SK-N-SH (cell line): ENCODE data around the gene LRRC57. TPM values are rescaled to one million over a fixed set of nuclear protein-coding genes. Genes with fewer than 3 reads are reported as not detected.

Source experiments
- CTCF ChIA-PET: fragments of 300-600, 350-600 bp; formaldehyde crosslinking; extraction: SDS; loops from one replicate; lab custom pipeline; 2021; lab: Yijun Ruan, JAX
- POLR2A ChIA-PET: fragments of 350-600 bp; sonication (Branson Sonifier 250); formaldehyde crosslinking; extraction: SDS; loops from one replicate; lab custom pipeline; 2020; ENCODE audit warnings: antibody characterized with exemption, inconsistent platforms; lab: Yijun Ruan, JAX
- DNase-seq: peaks from one replicate; pipeline ENCODE4 v3.0.0; 2012
- H2AFZ ChIP-seq: fragments of 200-600 bp; sonication (generic); 2 replicates; pipeline ENCODE4 v1.8.1; 2016; ENCODE audit warnings: antibody characterized with exemption, mild to moderate bottlenecking, low read depth
- H3F3A ChIP-seq: fragments of 200-600 bp; sonication (generic); replicated peaks from 2 replicates; pipeline ENCODE3; 2016; ENCODE audit warnings: antibody characterized with exemption, mild to moderate bottlenecking; ENCODE audit not compliant: insufficient read depth
- H3K27ac ChIP-seq, 2 experiments: fragments of 200-500 bp in 1 of 2; fragments of 200-600 bp in 1 of 2; sonication (Bioruptor generic) in 1 of 2; sonication (generic), shearing (Covaris generic) in 1 of 2; 2 replicates each; pipeline versions ENCODE4 v1.5.1 to v1.6.1; 2014 to 2016; ENCODE audit warnings: low read depth in 2 of 2, inconsistent platforms in 1 of 2, low read length in 1 of 2, mild to moderate bottlenecking in 1 of 2, mixed read lengths in 1 of 2
- H3K27me3 ChIP-seq: fragments of 200-600 bp; sonication (generic), shearing (Covaris generic); 2 replicates; pipeline ENCODE4 v1.6.1; 2016; ENCODE audit warnings: mixed run types; ENCODE audit not compliant: insufficient read depth
- H3K36me3 ChIP-seq, 2 experiments: fragments of 200-500 bp in 1 of 2; fragments of 200-600 bp in 1 of 2; sonication (Bioruptor generic) in 1 of 2; sonication (generic) in 1 of 2; replicated peaks in 1 of 2; 2 replicates each; pipeline versions ENCODE3 to v1.5.1; 2014 to 2016; ENCODE audit warnings: low read length in 1 of 2, mild to moderate bottlenecking in 1 of 2; ENCODE audit not compliant: insufficient read depth in 2 of 2, control insufficient read depth in 1 of 2
- H3K4me1 ChIP-seq, 2 experiments: fragments of 200-500 bp in 1 of 2; fragments of 200-600 bp in 1 of 2; sonication (Bioruptor generic) in 1 of 2; sonication (generic), shearing (Covaris generic) in 1 of 2; 2 replicates each; pipeline versions ENCODE4 v1.5.1 to v1.6.1; 2014 to 2016; ENCODE audit warnings: low read depth in 1 of 2, low read length in 1 of 2, mixed run types in 1 of 2; ENCODE audit not compliant: insufficient read depth in 2 of 2, control insufficient read depth in 1 of 2
- H3K4me2 ChIP-seq: fragments of 200-600 bp; sonication (generic), shearing (Covaris generic); 2 replicates; pipeline ENCODE4 v1.6.1; 2017; ENCODE audit warnings: mixed run types
- H3K4me3 ChIP-seq, 2 experiments: fragments of 200-500 bp in 1 of 2; fragments of 200-600 bp in 1 of 2; sonication (Bioruptor generic) in 1 of 2; sonication (generic), shearing (Covaris generic) in 1 of 2; 2 replicates each; pipeline versions ENCODE4 v1.5.1 to v1.8.1; 2014 to 2016; ENCODE audit warnings: low read depth in 2 of 2, inconsistent platforms in 1 of 2, low read length in 1 of 2, mild to moderate bottlenecking in 1 of 2, mixed read lengths in 1 of 2, moderate library complexity in 1 of 2
- H3K79me2 ChIP-seq: fragments of 200-600 bp; sonication (generic); 2 replicates; pipeline ENCODE4 v1.8.1; 2017; ENCODE audit warnings: mild to moderate bottlenecking; ENCODE audit not compliant: insufficient read depth
- H3K9ac ChIP-seq: fragments of 200-600 bp; sonication (generic); 2 replicates; pipeline ENCODE4 v1.6.1; 2017; ENCODE audit warnings: mixed run types
- H3K9me2 ChIP-seq: fragments of 200-600 bp; sonication (generic); 2 replicates; pipeline ENCODE4 v1.6.1; 2017; ENCODE audit warnings: mixed run types
- H3K9me3 ChIP-seq: fragments of 200-600 bp; sonication (generic); 2 replicates; pipeline ENCODE4 v1.6.1; 2017; ENCODE audit warnings: mixed run types, mild to moderate bottlenecking, moderate library complexity
- H4K20me1 ChIP-seq: fragments of 200-600 bp; sonication (generic); 2 replicates; pipeline ENCODE4 v1.6.1; 2017; ENCODE audit warnings: mild to moderate bottlenecking, mixed run types; ENCODE audit not compliant: insufficient read depth
- CHD2 ChIP-seq: fragments of 150-350 bp; IDR thresholded peaks from 2 replicates; pipeline ENCODE4 v1.6.1; 2018; ENCODE audit warnings: low read length; ENCODE audit not compliant: partially characterized antibody
- ELF1 ChIP-seq: IDR thresholded peaks from 2 replicates; pipeline ENCODE4 v1.4.0; 2012
- EZH2phosphoT487 ChIP-seq: fragments of 200-600 bp; sonication (generic); IDR thresholded peaks from 2 replicates; pipeline ENCODE4 v1.6.1; 2017; ENCODE audit warnings: low read depth, mixed run types, mild to moderate bottlenecking, antibody characterized with exemption, moderate library complexity, borderline replicate concordance
- FOSL2 ChIP-seq: IDR thresholded peaks from 2 replicates; pipeline ENCODE4 v1.4.0; 2012; ENCODE audit warnings: low read depth, mild to moderate bottlenecking, moderate library complexity, borderline replicate concordance
- FOXJ3 ChIP-seq: sonication (generic); formaldehyde crosslinking; IDR thresholded peaks from 2 replicates; pipeline ENCODE4 v1.5.1; 2020; ENCODE audit warnings: mild to moderate bottlenecking, missing genetic modification reagents
- FOXM1 ChIP-seq: IDR thresholded peaks from 2 replicates; pipeline ENCODE4 v1.4.0; 2012; ENCODE audit warnings: low read depth, mild to moderate bottlenecking
- IRF3 ChIP-seq: fragments of 150-350 bp; IDR thresholded peaks from 2 replicates; pipeline ENCODE4 v1.6.1; 2016; ENCODE audit warnings: mild to moderate bottlenecking, low read depth, low read length
- MXI1 ChIP-seq: IDR thresholded peaks from 2 replicates; pipeline ENCODE4 v1.6.1; 2012; ENCODE audit warnings: mild to moderate bottlenecking, low read depth, low read length, improper control_type of control experiment
- NFIC ChIP-seq: IDR thresholded peaks from 2 replicates; pipeline ENCODE4 v1.4.0; 2012; ENCODE audit warnings: borderline replicate concordance
- PBX3 ChIP-seq: IDR thresholded peaks from 2 replicates; pipeline ENCODE4; 2012
- POLR2AphosphoS5 ChIP-seq: IDR thresholded peaks from 2 replicates; pipeline ENCODE4 v1.6.1; 2012; ENCODE audit warnings: low read depth, low read length
- RAD21 ChIP-seq: IDR thresholded peaks from 2 replicates; pipeline ENCODE4 v1.6.1; 2012; ENCODE audit warnings: mild to moderate bottlenecking, low read length
- REST ChIP-seq: IDR thresholded peaks from 2 replicates; pipeline ENCODE4 v1.6.1; 2012; ENCODE audit warnings: mild to moderate bottlenecking, low read depth, low read length, moderate library complexity
- RXRA ChIP-seq: IDR thresholded peaks from 2 replicates; pipeline ENCODE4 v1.4.0; 2012; ENCODE audit warnings: low read depth, mild to moderate bottlenecking, borderline replicate concordance
- SIN3A ChIP-seq: IDR thresholded peaks from 2 replicates; pipeline ENCODE4 v1.6.1; 2012; ENCODE audit warnings: low read depth, mild to moderate bottlenecking, low read length, moderate library complexity, borderline replicate concordance
- SMC3 ChIP-seq: IDR thresholded peaks from 2 replicates; pipeline ENCODE4 v1.6.1; 2012; ENCODE audit warnings: low read depth, low read length, improper control_type of control experiment
- TAF1 ChIP-seq: IDR thresholded peaks from 2 replicates; pipeline ENCODE4 v1.6.1; 2012; ENCODE audit warnings: low read depth, mild to moderate bottlenecking, low read length, moderate library complexity, borderline replicate concordance
- TCF12 ChIP-seq: IDR thresholded peaks from 2 replicates; pipeline ENCODE4 v1.4.0; 2012
- TEAD4 ChIP-seq: IDR thresholded peaks from 2 replicates; pipeline ENCODE4 v1.4.0; 2012; ENCODE audit warnings: mild to moderate bottlenecking, borderline replicate concordance; ENCODE audit not compliant: insufficient read depth
- USF2 ChIP-seq: fragments of 150-350 bp; IDR thresholded peaks from 2 replicates; pipeline ENCODE4 v1.6.1; 2017; ENCODE audit warnings: antibody characterized with exemption, low read length, low read depth, borderline replicate concordance
- YY1 ChIP-seq: IDR thresholded peaks from 2 replicates; pipeline ENCODE4 v1.4.0; 2012; ENCODE audit warnings: low read depth, mild to moderate bottlenecking
- WGBS: methylation state at CpG from one replicate; pipeline ENCODE4 v1.1.6; 2017; ENCODE audit warnings: low lambda C conversion rate; 5-methylcytosine and 5-hydroxymethylcytosine counted together
- polyA plus RNA-seq, 3 experiments: library from polyadenylated mRNA; depleted of rRNA; stranded (reverse); fragments of >200 nt; gene quantifications; 2 replicates each; pipeline ENCODE4 v1.2.3, GENCODE V29; 2012
- TF ChIP-seq, protein P1 (sequence below): IDR thresholded peaks from 2 replicates; pipeline ENCODE4 v1.4.0; 2012; ENCODE audit warnings: low read depth, borderline replicate concordance
- TF ChIP-seq, protein P2 (sequence below): IDR thresholded peaks from 2 replicates; pipeline ENCODE4 v1.4.0; 2012; ENCODE audit warnings: low read depth
- TF ChIP-seq, protein P3 (sequence below): fragments of 200-600 bp; sonication (generic); IDR thresholded peaks from 2 replicates; pipeline ENCODE4 v1.6.1; 2017; ENCODE audit warnings: antibody characterized with exemption, mild to moderate bottlenecking, moderate library complexity

Gene LRRC57
- polyA plus RNA-seq, 1 of the 3 experiments (the other 2 are of a cell fraction) = 6.4 TPM

- Histone ChIP-seq H3K27me3 (no peaks in the 10 kb centered on the region), H3K4me1 (peaks cover 17 to 35% of the 10 kb centered on the region in 2 experiments; a peak in 3 of 4 replicates), H3K9me3 (no peaks in the 10 kb centered on the region), H3K9me2 (no peaks in the 10 kb centered on the region), H3F3A (peaks cover 12% of the 10 kb centered on the region), H3K27ac (peak overlapping the region; percentile 21 to 53; a peak in 3 of 4 replicates), H4K20me1 (peaks cover 9% of the 10 kb centered on the region; the same call in 1 of the 2 replicates), H3K4me3 (peak overlapping the region; percentile 49 to 57), H3K4me2 (peak overlapping the region; percentile 77), H3K79me2 (peaks cover 37% of the 10 kb centered on the region), H2AFZ (peak overlapping the region; percentile 78), H3K36me3 (peaks cover 0 to 1% of the 10 kb centered on the region in 2 experiments), H3K9ac (peak overlapping the region; percentile 35; the same call in 1 of the 2 replicates)
- POLR2A ChIA-PET = interaction anchor here (0.6 kb wide), 1 partner anchor 1465 kb away, joined by 3 read pairs; the partner anchor contains the start of gene INO80
- 6% methylated on average over 23 of the region's 37 CpGs for WGBS
- CTCF ChIA-PET = interaction anchor here (0.9 to 2.4 kb wide), 2 partner anchors 11 to 72 kb away, joined by 3 to 8 read pairs; no protein-coding TSS in a partner anchor
- peak; percentile 90 for DNase-seq
- TF ChIP-seq PBX3 (no peak), SIN3A (no peak), MXI1 (peak; percentile 34; the same call in 1 of the 2 replicates), TEAD4 (no peak), IRF3 (no peak), FOXJ3 (CRISPR knock-in tag) (no peak; the same call in 1 of the 2 replicates), RAD21 (0 out of 2 replicates have a peak, but pooled peaks have one; percentile 6), SMC3 (no peak), YY1 (no peak), FOXM1 (no peak), RXRA (no peak), FOSL2 (no peak), EZH2phosphoT487 (no peak), POLR2AphosphoS5 (0 out of 2 replicates have a peak, but pooled peaks have one; percentile 27), REST (no peak), TAF1 (peak; percentile 36; the same call in 1 of the 2 replicates), TCF12 (no peak), NFIC (no peak), ELF1 (no peak), USF2 (no peak), CHD2 (peak; percentile 48)
- TF ChIP-seq, protein P1, sequence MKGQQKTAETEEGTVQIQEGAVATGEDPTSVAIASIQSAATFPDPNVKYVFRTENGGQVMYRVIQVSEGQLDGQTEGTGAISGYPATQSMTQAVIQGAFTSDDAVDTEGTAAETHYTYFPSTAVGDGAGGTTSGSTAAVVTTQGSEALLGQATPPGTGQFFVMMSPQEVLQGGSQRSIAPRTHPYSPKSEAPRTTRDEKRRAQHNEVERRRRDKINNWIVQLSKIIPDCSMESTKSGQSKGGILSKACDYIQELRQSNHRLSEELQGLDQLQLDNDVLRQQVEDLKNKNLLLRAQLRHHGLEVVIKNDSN = no peak
- TF ChIP-seq, protein P2, sequence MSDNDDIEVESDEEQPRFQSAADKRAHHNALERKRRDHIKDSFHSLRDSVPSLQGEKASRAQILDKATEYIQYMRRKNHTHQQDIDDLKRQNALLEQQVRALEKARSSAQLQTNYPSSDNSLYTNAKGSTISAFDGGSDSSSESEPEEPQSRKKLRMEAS = peak; percentile 81
- TF ChIP-seq, protein P3, sequence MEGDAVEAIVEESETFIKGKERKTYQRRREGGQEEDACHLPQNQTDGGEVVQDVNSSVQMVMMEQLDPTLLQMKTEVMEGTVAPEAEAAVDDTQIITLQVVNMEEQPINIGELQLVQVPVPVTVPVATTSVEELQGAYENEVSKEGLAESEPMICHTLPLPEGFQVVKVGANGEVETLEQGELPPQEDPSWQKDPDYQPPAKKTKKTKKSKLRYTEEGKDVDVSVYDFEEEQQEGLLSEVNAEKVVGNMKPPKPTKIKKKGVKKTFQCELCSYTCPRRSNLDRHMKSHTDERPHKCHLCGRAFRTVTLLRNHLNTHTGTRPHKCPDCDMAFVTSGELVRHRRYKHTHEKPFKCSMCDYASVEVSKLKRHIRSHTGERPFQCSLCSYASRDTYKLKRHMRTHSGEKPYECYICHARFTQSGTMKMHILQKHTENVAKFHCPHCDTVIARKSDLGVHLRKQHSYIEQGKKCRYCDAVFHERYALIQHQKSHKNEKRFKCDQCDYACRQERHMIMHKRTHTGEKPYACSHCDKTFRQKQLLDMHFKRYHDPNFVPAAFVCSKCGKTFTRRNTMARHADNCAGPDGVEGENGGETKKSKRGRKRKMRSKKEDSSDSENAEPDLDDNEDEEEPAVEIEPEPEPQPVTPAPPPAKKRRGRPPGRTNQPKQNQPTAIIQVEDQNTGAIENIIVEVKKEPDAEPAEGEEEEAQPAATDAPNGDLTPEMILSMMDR = no peak
Observed at GRCh38 chr15:42581272-42581730, 32.7 kb upstream of the LRRC57 start.
